ENCODE measurements around the gene DUSP2. TPM values are rescaled to one million over a fixed set of nuclear protein-coding genes. Genes with fewer than 3 reads are reported as not detected.

DUSP2 gene
- polyA plus RNA-seq, 3 donors = 48.4 to 392 (median 66.1) TPM

DNA sequence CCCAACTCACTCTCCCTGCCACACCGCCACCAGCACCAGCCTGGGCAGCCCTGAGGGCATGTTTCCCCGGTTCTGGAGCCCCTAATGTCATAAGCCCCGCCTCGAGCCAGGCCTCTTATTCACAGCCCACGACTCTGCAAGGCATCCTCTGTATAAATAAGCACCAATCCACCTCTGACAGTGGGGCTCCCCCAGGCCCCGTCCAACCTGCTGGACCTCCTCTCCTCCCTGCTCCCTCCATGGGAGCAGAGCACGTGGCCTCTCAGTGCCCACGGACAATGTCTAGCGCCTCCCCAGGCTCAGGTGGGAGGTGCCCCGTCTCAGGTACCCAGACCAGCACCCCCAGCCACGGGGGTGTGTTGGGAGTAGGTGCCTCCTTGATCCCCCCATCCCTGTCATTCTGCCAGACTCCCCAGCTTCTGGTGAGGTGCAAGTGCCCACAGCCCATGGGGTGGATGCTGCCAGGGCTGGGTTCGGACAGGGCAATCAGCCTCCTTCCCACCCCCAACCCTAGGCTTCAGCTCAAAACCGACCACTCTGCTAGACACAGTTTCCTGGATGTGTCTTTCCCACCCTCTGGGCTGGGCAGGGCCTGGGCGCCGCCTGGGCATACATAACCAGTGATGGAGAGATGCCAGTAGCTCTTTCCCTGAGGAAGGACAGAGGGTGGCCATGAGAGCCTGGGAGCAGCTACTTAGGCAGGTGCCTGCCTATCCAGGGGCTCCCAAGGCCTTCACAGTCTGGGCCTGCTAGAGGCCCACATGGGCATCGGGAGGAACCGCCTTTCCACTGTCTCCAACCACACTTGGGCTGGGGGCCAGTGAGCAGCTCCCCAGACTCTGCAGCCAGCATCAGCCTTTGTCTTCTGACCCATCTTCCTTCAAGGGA is 27.3 kb downstream of the DUSP2 start:
- Histone ChIP-seq H3K79me2 (ENCODE audit: insufficient read depth, low read length) (no peaks in the 10 kb centered on the region), H3K4me1 (ENCODE audit: control insufficient read depth in 1 of 2, insufficient read depth in 2 of 2, low read length in 2 of 2) (peaks cover 3 to 18% of the 10 kb centered on the region in 2 donors), H3K9me3 (replicated peaks in 1 of 2; ENCODE audit: control insufficient read depth in 1 of 2, insufficient read depth in 1 of 2, low read length in 2 of 2) (no peaks in the 10 kb centered on the region), H4K20me1 (ENCODE audit: insufficient read depth, low read length) (no peaks in the 10 kb centered on the region), H3K4me2 (replicated peaks; ENCODE audit: extremely low read depth, low read length, poor library complexity, severe bottlenecking) (no peak overlapping the region), H3K36me3 (replicated peaks in 1 of 2; ENCODE audit: control insufficient read depth in 1 of 2, insufficient read depth in 2 of 2, low read length in 2 of 2) (no peaks in the 10 kb centered on the region), H3K27me3 (ENCODE audit: control insufficient read depth in 2 of 2, insufficient read depth in 2 of 2, low read length in 2 of 2) (peaks cover 5 to 45% of the 10 kb centered on the region in 2 donors), H3K4me3 (replicated peaks in 1 of 3; ENCODE audit: low read depth in 2 of 3, low read length in 3 of 3) (no peak overlapping the region), H3K9ac (ENCODE audit: insufficient read depth, low read length, poor library complexity, severe bottlenecking) (no peak overlapping the region), H2AFZ (ENCODE audit: insufficient read depth, low read depth, low read length, poor library complexity, severe bottlenecking) (no peak overlapping the region), H3K27ac (ENCODE audit: low read depth in 1 of 2, low read length in 2 of 2) (no peak overlapping the region)
- WGBS (ENCODE audit: insufficient coverage) = 46% methylated on average over 7 of the region's 17 CpGs
- intact Hi-C loops (cut with micrococcal nuclease) = loop anchor here in 1 of 2 donors (10.0 kb wide), 2 partner anchors 57 to 93 kb away; no protein-coding TSS in a partner anchor
- Mint-ChIP-seq H3K4me3 (peak overlapping the region in 1 of 2 donors; percentile 55), H3K9me3 (peaks cover 2 to 10% (median 8%) of the 10 kb centered on the region in 7 donors), H3K36me3 (peaks cover 3 to 7% of the 10 kb centered on the region in 2 donors), H3K27ac (no peak overlapping the region), H3K27me3 (ENCODE audit: low read depth in 3 of 3) (peaks cover 37 to 66% (median 42%) of the 10 kb centered on the region in 3 donors), H3K4me1 (peaks cover 19% of the 10 kb centered on the region)
- no peak for DNase-seq
- TF ChIP-seq, protein P1, sequence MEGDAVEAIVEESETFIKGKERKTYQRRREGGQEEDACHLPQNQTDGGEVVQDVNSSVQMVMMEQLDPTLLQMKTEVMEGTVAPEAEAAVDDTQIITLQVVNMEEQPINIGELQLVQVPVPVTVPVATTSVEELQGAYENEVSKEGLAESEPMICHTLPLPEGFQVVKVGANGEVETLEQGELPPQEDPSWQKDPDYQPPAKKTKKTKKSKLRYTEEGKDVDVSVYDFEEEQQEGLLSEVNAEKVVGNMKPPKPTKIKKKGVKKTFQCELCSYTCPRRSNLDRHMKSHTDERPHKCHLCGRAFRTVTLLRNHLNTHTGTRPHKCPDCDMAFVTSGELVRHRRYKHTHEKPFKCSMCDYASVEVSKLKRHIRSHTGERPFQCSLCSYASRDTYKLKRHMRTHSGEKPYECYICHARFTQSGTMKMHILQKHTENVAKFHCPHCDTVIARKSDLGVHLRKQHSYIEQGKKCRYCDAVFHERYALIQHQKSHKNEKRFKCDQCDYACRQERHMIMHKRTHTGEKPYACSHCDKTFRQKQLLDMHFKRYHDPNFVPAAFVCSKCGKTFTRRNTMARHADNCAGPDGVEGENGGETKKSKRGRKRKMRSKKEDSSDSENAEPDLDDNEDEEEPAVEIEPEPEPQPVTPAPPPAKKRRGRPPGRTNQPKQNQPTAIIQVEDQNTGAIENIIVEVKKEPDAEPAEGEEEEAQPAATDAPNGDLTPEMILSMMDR (IDR thresholded peaks at IDR 0.05) = no peak

DNA sequence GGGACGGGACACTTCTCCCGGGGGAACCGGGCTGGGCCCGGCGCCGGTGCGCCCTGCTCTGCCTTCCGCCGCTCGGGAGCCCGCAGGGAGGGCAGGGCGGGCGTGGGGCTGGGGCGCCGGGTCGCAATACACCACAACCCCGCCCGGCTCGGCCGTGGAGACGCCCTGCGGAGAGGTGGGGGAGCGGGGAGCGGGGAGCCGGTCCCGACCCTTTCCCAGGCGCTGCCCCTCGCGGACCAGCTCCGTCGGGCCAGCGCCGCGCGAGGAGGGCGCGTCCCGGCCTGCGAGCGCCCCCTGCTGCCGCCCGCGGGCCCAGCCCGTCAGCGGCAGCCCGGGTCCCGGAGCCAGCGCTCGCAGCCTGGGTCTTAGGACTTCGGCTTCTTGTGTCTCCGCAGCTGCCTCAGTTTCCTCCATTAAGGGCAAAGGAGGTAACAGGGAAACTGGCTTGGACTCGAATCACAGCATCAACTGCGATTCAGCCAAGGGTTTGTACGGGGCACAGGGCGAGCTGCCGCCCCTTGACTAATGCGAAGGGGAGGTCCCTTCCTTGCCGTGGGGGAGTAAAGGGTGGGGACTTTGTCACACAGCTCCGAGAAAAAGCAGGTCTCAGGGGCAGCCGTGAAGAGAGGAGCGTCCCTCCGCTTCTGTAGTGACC is 28.2 kb downstream of the DUSP2 start:
- H3K36me3 Mint-ChIP-seq = peaks cover 3 to 7% of the 10 kb centered on the region in 2 donors
- H3K4me1 Mint-ChIP-seq = peaks cover 19% of the 10 kb centered on the region
- peaks cover 5 to 45% of the 10 kb centered on the region in 2 donors for H3K27me3 ChIP-seq (ENCODE audit: control insufficient read depth in 2 of 2, insufficient read depth in 2 of 2, low read length in 2 of 2)
- H4K20me1 ChIP-seq (ENCODE audit: insufficient read depth, low read length) = no peaks in the 10 kb centered on the region
- peak overlapping the region; percentile 49 for H3K9ac ChIP-seq (ENCODE audit: insufficient read depth, low read length, poor library complexity, severe bottlenecking)
- TF ChIP-seq, protein P1 (IDR thresholded peaks at IDR 0.05) = peak; percentile 95
- no peak overlapping the region for H3K27ac Mint-ChIP-seq
- no peaks in the 10 kb centered on the region for H3K9me3 ChIP-seq (replicated peaks in 1 of 2; ENCODE audit: control insufficient read depth in 1 of 2, insufficient read depth in 1 of 2, low read length in 2 of 2)
- WGBS (ENCODE audit: insufficient coverage) = 0% methylated on average over 52 of the region's 62 CpGs
- intact Hi-C loops (cut with micrococcal nuclease) = loop anchor here in 1 of 2 donors (10.0 kb wide), 2 partner anchors 58 to 92 kb away; no protein-coding TSS in a partner anchor
- peaks cover 3 to 18% of the 10 kb centered on the region in 2 donors for H3K4me1 ChIP-seq (ENCODE audit: control insufficient read depth in 1 of 2, insufficient read depth in 2 of 2, low read length in 2 of 2)
- peak overlapping the region in 1 of 2 donors; percentile 73 for H3K4me3 Mint-ChIP-seq
- H3K4me2 ChIP-seq (replicated peaks; ENCODE audit: extremely low read depth, low read length, poor library complexity, severe bottlenecking) = peak overlapping the region; percentile 83
- peaks cover 37 to 70% (median 40%) of the 10 kb centered on the region in 3 donors for H3K27me3 Mint-ChIP-seq (ENCODE audit: low read depth in 3 of 3)
- DNase-seq = peak; percentile 23 to 59 (median 54)
- no peak overlapping the region for H3K27ac ChIP-seq (ENCODE audit: low read depth in 1 of 2, low read length in 2 of 2)
- H2AFZ ChIP-seq (ENCODE audit: insufficient read depth, low read depth, low read length, poor library complexity, severe bottlenecking) = peak overlapping the region; percentile 67
- H3K36me3 ChIP-seq (replicated peaks in 1 of 2; ENCODE audit: control insufficient read depth in 1 of 2, insufficient read depth in 2 of 2, low read length in 2 of 2) = no peaks in the 10 kb centered on the region
- peaks cover 2 to 10% (median 8%) of the 10 kb centered on the region in 7 donors for H3K9me3 Mint-ChIP-seq
- H3K79me2 ChIP-seq (ENCODE audit: insufficient read depth, low read length) = no peaks in the 10 kb centered on the region
- H3K4me3 ChIP-seq (replicated peaks in 1 of 3; ENCODE audit: low read depth in 2 of 3, low read length in 3 of 3) = peak overlapping the region in 2 of 3 experiments; percentile 27 to 71
